C4-2B (cell line): Measurements from ENCODE around the gene MAP3K5.

Experiments
- H3K27ac ChIP-seq: fragments of 450-650 bp; 2 replicates; pipeline ENCODE4 v1.5.1; 2017
- ZFX ChIP-seq: fragments of 450-650 bp; IDR thresholded peaks from 2 replicates; pipeline ENCODE4 v1.6.1; 2017
- TF ChIP-seq, protein P1 (sequence below): fragments of 450-650 bp; conservative IDR thresholded peaks from 2 replicates; pipeline ENCODE4 v1.5.1; 2017; ENCODE audit warnings: mild to moderate bottlenecking

The MAP3K5 gene

DNA sequence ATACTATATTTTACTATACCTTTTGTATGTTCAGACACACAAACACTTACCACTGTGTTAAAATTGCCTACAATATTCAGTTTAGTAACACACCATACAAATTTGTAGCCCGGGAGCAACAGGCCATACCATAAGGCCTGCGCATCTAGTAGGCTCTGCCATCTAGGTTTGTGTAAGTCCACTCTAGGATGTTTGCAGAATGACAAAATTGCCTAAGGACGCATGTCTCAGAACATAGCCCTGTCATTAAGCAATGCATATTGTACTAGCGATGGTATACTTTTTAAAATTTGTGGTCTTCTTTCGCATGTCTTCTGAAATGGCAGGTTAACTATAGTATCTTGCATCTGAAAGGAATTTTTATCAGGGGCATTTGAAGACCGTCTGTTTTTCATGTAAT lies 215.5 kb downstream of the MAP3K5 start:
- TF ChIP-seq ZFX = no peak
- TF ChIP-seq, protein P1, sequence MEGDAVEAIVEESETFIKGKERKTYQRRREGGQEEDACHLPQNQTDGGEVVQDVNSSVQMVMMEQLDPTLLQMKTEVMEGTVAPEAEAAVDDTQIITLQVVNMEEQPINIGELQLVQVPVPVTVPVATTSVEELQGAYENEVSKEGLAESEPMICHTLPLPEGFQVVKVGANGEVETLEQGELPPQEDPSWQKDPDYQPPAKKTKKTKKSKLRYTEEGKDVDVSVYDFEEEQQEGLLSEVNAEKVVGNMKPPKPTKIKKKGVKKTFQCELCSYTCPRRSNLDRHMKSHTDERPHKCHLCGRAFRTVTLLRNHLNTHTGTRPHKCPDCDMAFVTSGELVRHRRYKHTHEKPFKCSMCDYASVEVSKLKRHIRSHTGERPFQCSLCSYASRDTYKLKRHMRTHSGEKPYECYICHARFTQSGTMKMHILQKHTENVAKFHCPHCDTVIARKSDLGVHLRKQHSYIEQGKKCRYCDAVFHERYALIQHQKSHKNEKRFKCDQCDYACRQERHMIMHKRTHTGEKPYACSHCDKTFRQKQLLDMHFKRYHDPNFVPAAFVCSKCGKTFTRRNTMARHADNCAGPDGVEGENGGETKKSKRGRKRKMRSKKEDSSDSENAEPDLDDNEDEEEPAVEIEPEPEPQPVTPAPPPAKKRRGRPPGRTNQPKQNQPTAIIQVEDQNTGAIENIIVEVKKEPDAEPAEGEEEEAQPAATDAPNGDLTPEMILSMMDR = no peak
- no peak overlapping the region for H3K27ac ChIP-seq

DNA sequence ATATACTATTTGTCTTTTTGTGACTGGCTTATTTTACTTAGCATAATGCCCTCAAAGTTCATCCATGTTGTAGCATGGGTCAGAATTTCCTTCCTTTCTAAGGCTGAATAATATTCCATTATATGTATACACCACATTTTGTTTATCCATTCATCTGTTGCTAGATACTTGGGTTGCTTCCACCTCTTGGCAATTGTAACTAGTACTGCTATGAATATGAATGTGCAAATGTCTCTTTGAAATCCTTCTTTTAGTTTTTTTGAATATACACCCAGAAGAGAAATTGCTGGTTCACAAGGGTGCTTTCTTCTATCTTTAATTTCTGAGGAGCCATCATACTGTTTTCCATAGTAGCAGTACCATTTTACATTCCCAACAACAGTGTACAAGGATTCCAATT lies 220.8 kb downstream of the MAP3K5 start:
- no peak for TF ChIP-seq ZFX
- TF ChIP-seq, protein P1 = no peak
- no peak overlapping the region for H3K27ac ChIP-seq

DNA sequence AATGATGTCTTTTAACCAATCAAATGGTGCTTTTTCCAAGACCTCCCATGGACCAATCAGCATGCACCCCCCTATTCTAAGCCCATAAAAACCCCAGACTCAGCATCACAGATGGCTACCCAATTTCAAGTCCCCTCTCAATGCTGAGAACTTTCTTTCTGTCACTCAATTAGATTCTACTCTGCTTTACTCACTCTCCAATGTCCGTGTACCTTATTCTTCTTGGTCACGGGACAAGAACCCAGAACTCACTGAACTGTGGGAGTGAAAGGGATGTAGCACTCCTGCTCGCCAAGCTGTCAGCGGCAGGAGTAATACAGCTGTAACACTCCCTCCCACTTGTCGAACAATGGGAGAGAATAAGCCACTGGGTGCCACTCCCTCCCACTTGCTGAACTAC lies 221.2 kb downstream of the MAP3K5 start:
- no peak for TF ChIP-seq ZFX
- TF ChIP-seq, protein P1 = no peak
- H3K27ac ChIP-seq = no peak overlapping the region

DNA sequence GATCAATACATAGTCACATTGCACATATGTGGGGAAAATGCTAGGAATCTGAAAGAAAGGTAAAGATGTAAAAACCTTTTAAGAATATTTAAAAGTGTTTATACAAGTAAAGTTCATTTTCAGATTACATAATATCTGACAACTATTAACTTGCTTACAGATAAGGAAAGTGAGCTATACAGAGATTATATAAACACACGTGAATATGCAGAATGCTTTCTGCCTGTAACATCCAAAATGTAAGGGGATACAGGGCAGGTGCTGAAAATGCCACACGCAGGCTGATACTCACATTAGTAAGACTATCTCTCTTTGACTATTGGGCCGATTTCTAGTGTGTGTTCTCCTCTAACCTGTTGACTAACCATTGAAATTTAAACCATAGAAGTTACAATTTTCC lies 224.1 kb downstream of the MAP3K5 start:
- H3K27ac ChIP-seq = no peak overlapping the region

DNA sequence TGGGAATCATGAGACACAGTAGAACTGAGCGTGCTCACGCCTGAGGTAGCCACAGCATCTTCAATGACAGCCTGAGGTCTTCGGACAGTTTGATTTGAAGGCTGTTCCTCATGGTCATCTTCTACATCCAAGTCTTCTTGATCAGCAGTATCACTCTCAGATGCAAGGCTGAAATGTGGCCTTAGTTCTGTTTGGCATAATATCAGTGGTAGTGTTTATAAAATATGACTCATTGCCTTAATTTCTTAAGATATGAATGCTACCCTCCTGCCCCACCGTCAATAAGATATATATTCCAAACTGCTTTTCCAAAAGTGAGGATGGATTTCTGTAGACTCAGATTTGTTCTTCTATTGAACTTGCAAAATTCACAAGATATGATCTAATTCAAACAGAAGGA lies 224.6 kb downstream of the MAP3K5 start:
- TF ChIP-seq, protein P1 = no peak
- TF ChIP-seq ZFX = no peak
- H3K27ac ChIP-seq = no peak overlapping the region; the same call in 1 of the 2 replicates

More for the DNA sequence above, 224.1 kb downstream of the MAP3K5 start:
- TF ChIP-seq, protein P1 = no peak
- no peak for TF ChIP-seq ZFX

DNA sequence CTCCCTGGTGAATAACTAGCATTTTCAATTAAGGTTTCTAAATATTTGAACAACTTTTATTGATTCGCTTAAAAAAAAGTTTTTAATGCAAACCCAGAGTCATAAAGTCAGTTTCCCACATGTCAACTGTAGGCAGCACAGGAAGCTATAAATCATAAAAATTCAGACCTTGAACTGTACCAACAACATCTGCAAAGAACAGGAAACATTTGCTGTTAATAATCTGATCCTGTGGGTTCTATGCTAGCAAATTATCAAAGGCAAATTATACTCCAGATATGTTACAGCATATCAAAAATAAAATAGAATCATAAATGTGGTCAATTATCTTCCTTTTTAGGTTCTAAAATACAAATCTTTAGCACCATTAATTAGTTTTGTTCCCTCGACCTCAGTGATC lies 225.4 kb downstream of the MAP3K5 start:
- H3K27ac ChIP-seq = no peak overlapping the region
- no peak for TF ChIP-seq ZFX

DNA sequence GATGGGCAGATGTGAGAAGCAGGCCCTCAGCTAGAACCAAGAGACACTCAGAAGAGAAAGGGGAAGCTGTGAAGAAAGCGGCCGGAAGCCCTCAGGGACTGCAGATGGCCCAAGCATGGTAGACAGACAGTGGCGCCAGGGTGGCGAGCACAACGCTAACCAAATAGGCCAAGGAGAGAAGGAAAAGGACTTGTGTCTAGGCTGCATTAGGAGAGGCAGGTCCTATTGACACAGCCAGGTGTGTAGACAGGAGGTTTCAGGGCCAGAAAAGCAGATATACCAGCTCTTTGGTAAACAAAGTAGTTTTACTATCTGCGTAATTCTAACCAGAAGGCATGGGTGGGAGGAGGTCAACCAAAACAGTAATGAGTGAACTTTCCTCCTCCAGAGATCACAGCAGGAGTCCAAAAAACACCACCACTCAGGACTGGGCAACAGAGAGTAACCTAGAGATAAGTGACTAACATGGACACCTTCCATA lies 226.2 kb downstream of the MAP3K5 start:
- H3K27ac ChIP-seq = peak overlapping the region; percentile 80
- no peak for TF ChIP-seq ZFX
- TF ChIP-seq, protein P1 = no peak

DNA sequence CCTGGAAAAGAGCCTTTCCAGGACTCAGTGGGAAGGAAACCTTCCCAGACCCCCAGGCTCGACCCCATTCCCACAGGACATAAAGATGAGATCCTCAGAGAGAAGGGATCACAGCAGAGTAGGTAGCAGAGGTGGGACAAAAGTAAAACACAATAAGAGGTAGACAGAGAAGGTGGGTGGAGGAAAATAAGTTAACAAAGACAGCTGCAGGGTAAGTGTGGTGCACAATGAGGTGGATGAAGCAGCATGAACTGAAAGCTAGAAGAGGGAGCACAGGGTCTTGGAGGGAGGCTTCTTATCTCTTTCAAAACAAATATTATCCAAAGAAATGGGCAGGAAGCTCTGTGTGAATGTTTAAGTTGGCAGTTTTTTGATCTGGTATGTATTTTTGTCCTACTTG lies 228.1 kb downstream of the MAP3K5 start:
- peak overlapping the region; percentile 83; the same call in 1 of the 2 replicates for H3K27ac ChIP-seq
- TF ChIP-seq, protein P1 = no peak
- no peak for TF ChIP-seq ZFX
